Left forelimb (tissue), 1 donor: ENCODE measurements around the gene MCOLN3.
"Not testable (repeated sequence)": the region's sequence is repeated elsewhere in the genome, so short reads cannot be mapped to it uniquely, and the experiment has no call there.

ENCODE experiments used
- DNase-seq: peaks from one replicate; pipeline ENCODE4 v3.0.0-alpha.2; 2018; ENCODE audit warnings: low spot score

MCOLN3 gene

GRCh38 chr1:85047472-85048295, 616 bp downstream of the MCOLN3 start:
- DNase-seq: peak; percentile 68

- no peak for DNase-seq
Observed at GRCh38 chr1:85047144-85047471, 1.2 kb downstream of the MCOLN3 start.

GRCh38 chr1:85042413-85042812, 5.9 kb downstream of the MCOLN3 start:
- no peak for DNase-seq

- no peak for DNase-seq
Observed at GRCh38 chr1:85041793-85042192, 6.5 kb downstream of the MCOLN3 start.

GRCh38 chr1:85033221-85033620, 15.1 kb downstream of the MCOLN3 start:
- no peak for DNase-seq

GRCh38 chr1:85030536-85030935, 17.8 kb downstream of the MCOLN3 start:
- no peak for DNase-seq

GRCh38 chr1:85028151-85028550, 20.1 kb downstream of the MCOLN3 start:
- DNase-seq: no peak

GRCh38 chr1:85027242-85027983, 20.9 kb downstream of the MCOLN3 start:
- no peak for DNase-seq

GRCh38 chr1:85025940-85026339, 22.4 kb downstream of the MCOLN3 start:
- DNase-seq: no peak

GRCh38 chr1:85024736-85025135, 23.6 kb downstream of the MCOLN3 start:
- no peak for DNase-seq

GRCh38 chr1:85022700-85023099, 25.6 kb downstream of the MCOLN3 start:
- no peak for DNase-seq

GRCh38 chr1:85019994-85020393, 28.3 kb downstream of the MCOLN3 start:
- no peak for DNase-seq

- DNase-seq: no peak
Observed at GRCh38 chr1:85015826-85016225, 32.5 kb downstream of the MCOLN3 start.

- not testable (repeated sequence) for DNase-seq
Observed at GRCh38 chr1:85005641-85006040, 42.7 kb downstream of the MCOLN3 start.

- DNase-seq: no peak
Observed at GRCh38 chr1:85001742-85002141, 46.6 kb downstream of the MCOLN3 start.

- DNase-seq: no peak
Observed at GRCh38 chr1:84998642-84999280, 49.5 kb downstream of the MCOLN3 start.

GRCh38 chr1:84997667-84998600, 50.4 kb downstream of the MCOLN3 start:
- DNase-seq: no peak

GRCh38 chr1:84996846-84997666, 51.2 kb downstream of the MCOLN3 start, which contains the start of gene MCOLN2:
Gene MCOLN2 (minus strand): TSS chr1:84997113. CDS start chr1:84996872, 241 bp downstream.
- no peak for DNase-seq

- no peak for DNase-seq
Observed at GRCh38 chr1:84995484-84996334, 52.6 kb downstream of the MCOLN3 start.
